Activated CD8-positive, alpha-beta T cell treated with anti-CD3 and anti-CD28 coated beads, Interleukin-2, amount 10 ng/mL, durations not matched to agents 7 days and 5 days (primary cell): ENCODE measurements around the gene CCT6A. TPM values are rescaled to one million over a fixed set of nuclear protein-coding genes. Genes with fewer than 3 reads are reported as not detected.
"Not testable (repeated sequence)": the region's sequence is repeated elsewhere in the genome, so short reads cannot be mapped to it uniquely, and the experiment has no call there.

ENCODE experiments used
- ATAC-seq: fragments of 150-1000 bp; cut with Tn5 transposase; one replicate; pipeline ENCODE4 v1.10.0; 2021; ENCODE audit warnings: moderate library complexity
- CTCF ChIA-PET: fragments of 350-600 bp; sonication (Branson Sonifier 250); formaldehyde crosslinking; loops from one replicate; lab custom pipeline; 2021; ENCODE audit warnings: antibody characterized with exemption; lab: Charles Lee
- POLR2A ChIA-PET: fragments of 350-600 bp; sonication (Branson Sonifier 250); formaldehyde crosslinking; loops from one replicate; lab custom pipeline; 2021; ENCODE audit warnings: antibody characterized with exemption; lab: Charles Lee
- DNase-seq: peaks from one replicate; pipeline ENCODE4 v3.0.0-alpha.2; 2020
- H3K27ac Mint-ChIP-seq: one replicate; pipeline ENCODE4 v1.8.0; 2021; ENCODE audit warnings: mild to moderate bottlenecking, mixed read lengths
- H3K27me3 Mint-ChIP-seq: one replicate; pipeline ENCODE4 v1.8.0; 2021; ENCODE audit warnings: low read depth, mixed read lengths
- H3K36me3 Mint-ChIP-seq: one replicate; pipeline ENCODE4 v1.8.0; 2021; ENCODE audit warnings: low read depth, mixed read lengths
- H3K4me1 Mint-ChIP-seq: one replicate; pipeline ENCODE4 v1.8.0; 2021; ENCODE audit warnings: low read depth, mixed read lengths
- H3K4me3 Mint-ChIP-seq: one replicate; pipeline ENCODE4 v1.8.0; 2021; ENCODE audit warnings: mild to moderate bottlenecking, mixed read lengths
- H3K9me3 Mint-ChIP-seq: one replicate; pipeline ENCODE4 v1.8.0; 2022; ENCODE audit warnings: mixed read lengths; ENCODE audit not compliant: insufficient read depth
- total RNA-seq, 2 experiments: library from RNA; stranded (reverse); gene quantifications; one replicate each; pipeline ENCODE4 v1.2.3, GENCODE V29; 2021

The CCT6A gene
- total RNA-seq, 2 experiments from 2014 or later: 157 to 170 TPM

GRCh38 chr7:56053993-56054392 lies 2.4 kb downstream of the CCT6A start:
- Mint-ChIP-seq H3K27me3 (no peaks in the 10 kb centered on the region), H3K4me3 (peak overlapping the region; percentile 25), H3K9me3 (no peaks in the 10 kb centered on the region), H3K27ac (no peak overlapping the region), H3K4me1 (peaks cover 49% of the 10 kb centered on the region), H3K36me3 (peaks cover 57% of the 10 kb centered on the region)
- ChIA-PET CTCF (interaction anchor here (1.0 to 1.7 kb wide), 3 partner anchors 11 to 21 kb away, joined by 3 to 10 read pairs (median 4); partner anchors contain the start of gene SUMF2), POLR2A (interaction anchor here (1.1 to 1.9 kb wide), 2 partner anchors 11 to 52 kb away, joined by 4 to 13 read pairs; partner anchors contain the start of genes CHCHD2 and SUMF2)
- ATAC-seq: no peak
- no peak for DNase-seq

GRCh38 chr7:56062382-56062781 lies 10.8 kb downstream of the CCT6A start:
- ChIA-PET POLR2A (interaction anchor here (0.6 to 3.9 kb wide), 3 partner anchors 8 to 147 kb away, joined by 3 to 27 read pairs (median 3); partner anchors contain the start of genes CCT6A and PSPH), CTCF (interaction anchor here (0.7 to 1.2 kb wide), 2 partner anchors 12 to 43 kb away, joined by 3 to 5 read pairs; no protein-coding TSS in a partner anchor)
- no peaks in the 10 kb centered on the region for H3K9me3 Mint-ChIP-seq
- peak overlapping the region; percentile 74 for H3K27ac Mint-ChIP-seq
- H3K4me3 Mint-ChIP-seq: no peak overlapping the region
- peaks cover 45% of the 10 kb centered on the region for H3K4me1 Mint-ChIP-seq
- ATAC-seq (no peak), DNase-seq (no peak)
- no peaks in the 10 kb centered on the region for H3K27me3 Mint-ChIP-seq
- H3K36me3 Mint-ChIP-seq: peaks cover 64% of the 10 kb centered on the region

DNA sequence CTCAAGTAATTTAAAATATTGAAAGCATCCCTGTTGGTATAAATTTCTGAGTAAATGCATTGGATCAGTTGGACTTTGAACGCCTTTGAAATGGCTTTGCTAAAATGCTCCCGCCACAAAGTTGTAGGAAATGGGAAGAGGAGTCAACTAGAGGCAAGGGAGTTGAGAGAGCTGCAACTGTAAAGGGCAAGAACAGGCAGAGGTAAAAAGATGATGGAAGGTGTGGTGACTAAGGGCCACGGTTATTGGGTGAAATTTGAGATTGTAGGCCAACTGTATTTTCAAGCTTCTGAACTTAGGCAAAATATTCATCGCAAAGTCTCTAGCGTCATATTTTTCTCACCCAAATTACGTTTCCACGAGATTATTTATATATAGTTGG lies 11.9 kb downstream of the CCT6A start:
- ChIA-PET POLR2A (interaction anchor here (2.9 to 3.9 kb wide), 3 partner anchors 10 to 42 kb away, joined by 13 to 29 read pairs (median 27); partner anchors contain the start of genes CCT6A, CHCHD2 and PSPH), CTCF (interaction anchor here (2.9 kb wide), 1 partner anchor 10 kb away, joined by 26 read pairs; no protein-coding TSS in a partner anchor)
- peaks cover 39% of the 10 kb centered on the region for H3K4me1 Mint-ChIP-seq
- H3K36me3 Mint-ChIP-seq: peaks cover 58% of the 10 kb centered on the region
- H3K4me3 Mint-ChIP-seq: peak overlapping the region; percentile 91
- peak overlapping the region; percentile 95 for H3K27ac Mint-ChIP-seq
- H3K9me3 Mint-ChIP-seq: no peaks in the 10 kb centered on the region
- no peak for DNase-seq
- no peak for ATAC-seq
- no peaks in the 10 kb centered on the region for H3K27me3 Mint-ChIP-seq

- peak within 1 kb of the TSS; percentile 95 for H3K27ac Mint-ChIP-seq
- no peaks in the 10 kb centered on the region for H3K9me3 Mint-ChIP-seq
- ChIA-PET POLR2A (interaction anchor here (0.6 to 3.9 kb wide), 6 partner anchors 10 to 42 kb away, joined by 3 to 29 read pairs (median 9); partner anchors contain the start of genes CCT6A, CHCHD2 and PSPH), CTCF (interaction anchor here (1.0 to 2.9 kb wide), 5 partner anchors 10 to 423 kb away, joined by 4 to 26 read pairs (median 5); partner anchors contain the start of genes CCT6A, NIPSNAP2 and PSPH)
- ATAC-seq: peak; percentile 93
- H3K27me3 Mint-ChIP-seq: no peaks in the 10 kb centered on the region
- H3K4me1 Mint-ChIP-seq: peaks cover 38% of the 10 kb centered on the region
- H3K36me3 Mint-ChIP-seq: peaks cover 57% of the 10 kb centered on the region
- peak; percentile 88 for DNase-seq
- H3K4me3 Mint-ChIP-seq: peak within 1 kb of the TSS; percentile 91
Observed at GRCh38 chr7:56063882-56064625, 12.5 kb downstream of the CCT6A start, which contains the start of gene SUMF2. SUMF2 (plus strand) TSS chr7:56064286; CDS start chr7:56064312, 26 bp downstream.

- H3K27me3 Mint-ChIP-seq, H3K9me3 Mint-ChIP-seq, DNase-seq, H3K4me3 Mint-ChIP-seq, H3K27ac Mint-ChIP-seq, ATAC-seq: not testable (repeated sequence)
- H3K36me3 Mint-ChIP-seq: peaks cover 45% of the 10 kb centered on the region
- peaks cover 28% of the 10 kb centered on the region for H3K4me1 Mint-ChIP-seq
- ChIA-PET POLR2A (interaction anchor here (0.6 to 3.9 kb wide), 3 partner anchors 13 to 102 kb away, joined by 3 to 27 read pairs (median 13); partner anchors contain the start of genes CCT6A and PSPH), CTCF (interaction anchor here (2.6 kb wide), 1 partner anchor 15 kb away, joined by 9 read pairs; the partner anchor contains the start of genes CCT6A and PSPH)
Observed at GRCh38 chr7:56066376-56066775, 14.8 kb downstream of the CCT6A start.

DNA sequence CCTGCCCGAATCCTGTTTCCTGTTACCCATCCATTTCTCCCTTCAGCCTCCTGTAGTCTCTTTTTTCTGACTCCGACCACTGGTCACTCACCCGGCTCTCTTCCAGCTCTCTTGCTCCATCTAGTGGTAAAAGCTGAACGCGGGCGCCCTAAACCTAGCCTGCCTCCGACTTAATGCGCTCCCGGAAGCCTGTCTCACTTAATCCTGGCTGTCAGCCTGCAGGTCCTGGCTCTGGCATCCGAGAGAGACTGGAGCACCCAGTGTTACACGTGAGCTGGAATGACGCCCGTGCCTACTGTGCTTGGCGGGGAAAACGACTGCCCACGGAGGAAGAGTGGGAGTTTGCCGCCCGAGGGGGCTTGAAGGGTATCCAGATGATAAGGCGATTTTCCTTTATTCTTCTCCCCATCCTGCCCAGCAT lies 22.8 kb downstream of the CCT6A start:
- H3K4me3 Mint-ChIP-seq: no peak overlapping the region
- DNase-seq (peak; percentile 70), ATAC-seq (peak; percentile 90)
- CTCF ChIA-PET: interaction anchor here (0.6 to 3.2 kb wide), 19 partner anchors 10 to 433 kb away, joined by 3 to 26 read pairs (median 6); partner anchors contain the start of genes CCT6A, CHCHD2, PSPH and SUMF2
- H3K36me3 Mint-ChIP-seq: peaks cover 40% of the 10 kb centered on the region
- POLR2A ChIA-PET: interaction anchor here (0.7 kb wide), 1 partner anchor 423 kb away, joined by 3 read pairs; no protein-coding TSS in a partner anchor
- no peaks in the 10 kb centered on the region for H3K27me3 Mint-ChIP-seq
- H3K4me1 Mint-ChIP-seq: peaks cover 5% of the 10 kb centered on the region
- H3K27ac Mint-ChIP-seq: peak overlapping the region; percentile 50
- H3K9me3 Mint-ChIP-seq: no peaks in the 10 kb centered on the region

DNA sequence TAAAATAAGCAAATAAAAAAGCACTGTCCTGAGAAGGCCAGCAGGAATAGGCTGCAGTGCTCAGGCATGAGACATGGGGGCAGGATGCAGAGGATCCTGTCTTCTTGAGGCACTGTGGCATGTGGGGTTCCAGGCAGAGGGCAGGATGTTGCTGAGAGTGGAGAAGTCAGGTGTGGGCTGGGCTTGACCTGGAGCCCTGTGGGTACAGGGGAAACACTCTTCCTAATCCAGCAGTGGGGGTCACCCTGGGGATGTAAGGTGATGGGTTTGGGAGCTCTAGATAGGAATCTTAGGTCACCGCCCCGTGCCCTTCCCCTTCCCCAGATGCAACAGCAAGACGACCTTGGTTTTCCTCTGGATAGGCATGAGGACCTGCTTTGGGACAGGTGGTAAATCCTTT lies 26.1 kb downstream of the CCT6A start:
- DNase-seq: no peak

DNA sequence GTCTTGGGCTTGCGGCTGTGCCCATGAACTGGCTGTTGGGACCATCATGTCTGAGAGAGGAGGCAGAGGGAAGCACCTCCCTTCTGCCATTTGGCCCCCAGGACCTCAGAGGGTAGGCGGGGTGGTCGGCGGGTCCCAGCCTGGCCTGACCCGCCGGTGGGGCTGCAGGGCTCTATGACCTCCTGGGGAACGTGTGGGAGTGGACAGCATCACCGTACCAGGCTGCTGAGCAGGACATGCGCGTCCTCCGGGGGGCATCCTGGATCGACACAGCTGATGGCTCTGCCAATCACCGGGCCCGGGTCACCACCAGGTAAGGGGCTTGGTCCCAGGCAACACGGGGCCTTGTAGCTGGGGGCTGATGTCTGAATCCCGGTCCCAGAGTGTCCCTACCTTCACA lies 26.6 kb downstream of the CCT6A start:
- Mint-ChIP-seq H3K4me3 (no peak overlapping the region), H3K9me3 (no peaks in the 10 kb centered on the region), H3K4me1 (peaks cover 5% of the 10 kb centered on the region), H3K27me3 (no peaks in the 10 kb centered on the region), H3K27ac (no peak overlapping the region), H3K36me3 (peaks cover 40% of the 10 kb centered on the region)
- ATAC-seq (no peak), DNase-seq (no peak)
- ChIA-PET POLR2A (interaction anchor here (0.6 to 1.2 kb wide), 2 partner anchors 13 to 171 kb away, joined by 4 to 5 read pairs; partner anchors contain the start of gene SUMF2), CTCF (no interaction called here)

More for the DNA sequence above, 26.1 kb downstream of the CCT6A start:
- Mint-ChIP-seq H3K27ac (no peak overlapping the region), H3K27me3 (no peaks in the 10 kb centered on the region), H3K4me3 (no peak overlapping the region), H3K4me1 (peaks cover 5% of the 10 kb centered on the region), H3K9me3 (no peaks in the 10 kb centered on the region), H3K36me3 (peaks cover 45% of the 10 kb centered on the region)
- ChIA-PET POLR2A (interaction anchor here (0.6 to 1.2 kb wide), 2 partner anchors 13 to 171 kb away, joined by 4 to 5 read pairs; partner anchors contain the start of gene SUMF2), CTCF (no interaction called here)
- ATAC-seq: no peak

DNA sequence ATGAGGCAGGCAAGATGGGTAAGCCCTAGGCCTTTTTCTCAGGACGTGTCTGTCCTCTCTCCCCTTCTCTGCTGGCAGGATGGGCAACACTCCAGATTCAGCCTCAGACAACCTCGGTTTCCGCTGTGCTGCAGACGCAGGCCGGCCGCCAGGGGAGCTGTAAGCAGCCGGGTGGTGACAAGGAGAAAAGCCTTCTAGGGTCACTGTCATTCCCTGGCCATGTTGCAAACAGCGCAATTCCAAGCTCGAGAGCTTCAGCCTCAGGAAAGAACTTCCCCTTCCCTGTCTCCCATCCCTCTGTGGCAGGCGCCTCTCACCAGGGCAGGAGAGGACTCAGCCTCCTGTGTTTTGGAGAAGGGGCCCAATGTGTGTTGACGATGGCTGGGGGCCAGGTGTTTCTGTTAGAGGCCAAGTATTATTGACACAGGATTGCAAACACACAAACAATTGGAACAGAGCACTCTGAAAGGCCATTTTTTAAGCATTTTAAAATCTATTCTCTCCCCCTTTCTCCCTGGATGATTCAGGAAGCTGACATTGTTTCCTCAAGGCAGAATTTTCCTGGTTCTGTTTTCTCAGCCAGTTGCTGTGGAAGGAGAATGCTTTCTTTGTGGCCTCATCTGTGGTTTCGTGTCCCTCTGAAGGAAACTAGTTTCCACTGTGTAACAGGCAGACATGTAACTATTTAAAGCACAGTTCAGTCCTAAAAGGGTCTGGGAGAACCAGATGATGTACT lies 28.1 kb downstream of the CCT6A start:
- Mint-ChIP-seq H3K4me1 (no peaks in the 10 kb centered on the region), H3K36me3 (peaks cover 35% of the 10 kb centered on the region), H3K9me3 (no peaks in the 10 kb centered on the region), H3K27ac (no peak overlapping the region), H3K27me3 (no peaks in the 10 kb centered on the region), H3K4me3 (no peak overlapping the region)
- ATAC-seq: no peak
- ChIA-PET CTCF (interaction anchor here (1.2 to 1.4 kb wide), 2 partner anchors 14 to 29 kb away, joined by 3 read pairs; partner anchors contain the start of gene PSPH), POLR2A (no interaction called here)
- DNase-seq: no peak

DNA sequence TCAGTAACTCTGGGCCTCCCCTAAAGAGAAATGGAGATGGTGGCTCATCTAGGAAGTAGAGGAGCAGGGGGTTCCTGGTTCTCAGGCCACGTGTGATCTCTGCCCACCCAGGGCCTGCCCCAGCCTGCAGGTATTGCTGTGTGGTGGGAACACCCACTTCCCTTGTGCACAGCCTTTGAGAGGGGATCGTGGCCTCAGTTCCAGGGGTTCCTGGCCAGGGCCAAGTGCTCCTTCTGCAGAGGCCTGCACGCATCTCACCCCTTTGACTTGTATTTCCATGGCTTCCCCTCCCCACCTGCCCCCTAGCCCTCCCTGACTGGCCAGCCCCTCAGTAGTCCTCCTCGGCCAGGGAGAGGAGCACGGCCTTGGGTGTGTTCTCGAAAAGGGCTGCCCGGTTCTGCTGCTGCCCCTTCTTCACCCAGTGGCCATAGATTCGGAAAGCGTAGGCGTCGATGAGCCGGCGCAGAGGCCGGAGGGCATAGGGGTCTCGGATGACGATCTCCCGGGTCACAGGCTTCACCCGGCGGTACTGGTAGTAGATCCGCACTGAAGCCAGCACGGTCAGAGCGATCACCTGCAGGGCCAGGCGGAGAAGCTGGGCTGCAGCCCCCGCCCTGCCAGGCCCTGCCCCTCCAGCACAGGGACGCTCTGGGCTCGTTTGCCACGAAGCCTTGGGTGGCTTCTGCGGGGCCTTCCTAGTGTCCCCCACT lies 29.3 kb downstream of the CCT6A start:
- ATAC-seq, H3K4me1 Mint-ChIP-seq, POLR2A ChIA-PET, H3K4me3 Mint-ChIP-seq, CTCF ChIA-PET, H3K27me3 Mint-ChIP-seq, DNase-seq, H3K9me3 Mint-ChIP-seq: not testable (repeated sequence)
- peak overlapping the region; percentile 25 for H3K27ac Mint-ChIP-seq
- H3K36me3 Mint-ChIP-seq: peaks cover 32% of the 10 kb centered on the region
